Measurements from ENCODE around the gene ADCY5. TPM values are rescaled to one million over a fixed set of nuclear protein-coding genes. Genes with fewer than 3 reads are reported as not detected.

The ADCY5 gene
- total RNA-seq, 1 donor from 2014 or later, result not detected

DNA sequence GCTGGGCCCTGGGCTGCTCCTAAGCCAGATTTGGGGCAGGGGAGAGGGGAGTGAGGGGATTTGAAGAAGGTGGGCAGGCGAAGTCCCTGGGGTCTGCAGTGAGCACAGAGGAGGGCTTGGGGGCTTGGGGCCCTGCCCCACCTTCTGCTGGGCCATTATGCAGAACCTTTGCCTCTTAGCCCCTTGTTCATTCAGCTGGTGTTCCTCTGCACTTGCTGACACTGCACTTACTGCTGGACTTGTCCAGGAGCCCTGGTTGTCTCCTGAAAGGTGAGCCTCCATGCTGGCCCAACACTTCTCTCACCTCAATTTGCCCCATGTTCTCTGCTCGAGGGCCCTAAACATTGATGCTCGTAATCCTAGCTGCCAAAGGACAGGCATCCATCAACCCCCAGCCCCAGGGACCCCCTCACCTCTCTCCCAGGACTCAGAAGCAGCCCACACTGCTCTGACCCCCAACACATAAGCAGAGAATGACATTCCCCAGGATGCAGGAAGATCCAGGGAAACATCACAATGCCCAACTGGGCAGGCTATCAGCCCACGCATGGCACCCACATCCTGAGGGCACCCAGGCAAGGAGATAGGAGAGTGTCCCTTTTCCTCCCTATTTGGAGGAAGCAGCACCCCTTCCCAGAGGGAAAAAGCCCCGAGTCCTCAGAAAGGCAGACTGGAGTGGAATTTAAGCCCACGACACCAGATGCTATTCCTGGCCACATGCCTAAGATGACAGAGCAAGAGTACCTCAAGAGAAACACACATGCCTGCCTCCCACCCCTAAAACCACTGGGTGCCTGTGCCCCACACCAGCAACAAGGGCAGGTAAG, 76.8 kb downstream of the ADCY5 start:
- Mint-ChIP-seq H3K4me1 (ENCODE audit: low read depth) (no peaks in the 10 kb centered on the region), H3K36me3 (ENCODE audit: low read depth) (no peaks in the 10 kb centered on the region), H3K27ac (no peak overlapping the region), H3K4me3 (ENCODE audit: low read depth) (no peak overlapping the region), H3K9me3 (no peaks in the 10 kb centered on the region), H3K27me3 (ENCODE audit: low read depth) (no peaks in the 10 kb centered on the region)
- no peak for DNase-seq (ENCODE audit: low spot score)
- intact Hi-C loops (cut with micrococcal nuclease), result no loop called here

DNA sequence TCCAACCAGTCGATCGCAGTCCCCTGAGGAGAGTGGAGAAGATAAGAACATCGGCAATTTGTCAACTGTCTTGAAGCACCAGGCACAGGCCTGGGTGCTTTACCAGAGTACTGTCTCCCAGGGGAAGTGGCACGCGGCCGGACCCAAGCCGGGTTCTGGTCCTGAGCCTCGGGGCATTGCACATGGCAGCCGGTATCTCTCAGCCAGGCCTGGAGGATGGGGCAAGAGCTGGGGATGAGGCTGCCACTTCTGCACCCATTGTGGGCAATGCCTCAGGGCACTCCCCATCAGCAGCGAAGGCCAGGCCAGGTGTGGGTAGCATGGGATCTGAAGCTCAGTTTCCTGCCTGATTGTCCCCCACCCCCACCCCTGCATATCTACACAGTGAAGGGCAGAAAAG, 77.5 kb downstream of the ADCY5 start:
- no peaks in the 10 kb centered on the region for H3K36me3 Mint-ChIP-seq (ENCODE audit: low read depth)
- H3K27me3 Mint-ChIP-seq (ENCODE audit: low read depth), result no peaks in the 10 kb centered on the region
- no peak overlapping the region for H3K27ac Mint-ChIP-seq
- DNase-seq (ENCODE audit: low spot score), result no peak
- no peak overlapping the region for H3K4me3 Mint-ChIP-seq (ENCODE audit: low read depth)
- H3K4me1 Mint-ChIP-seq (ENCODE audit: low read depth), result no peaks in the 10 kb centered on the region
- no peaks in the 10 kb centered on the region for H3K9me3 Mint-ChIP-seq
- intact Hi-C loops (cut with micrococcal nuclease), result no loop called here

DNA sequence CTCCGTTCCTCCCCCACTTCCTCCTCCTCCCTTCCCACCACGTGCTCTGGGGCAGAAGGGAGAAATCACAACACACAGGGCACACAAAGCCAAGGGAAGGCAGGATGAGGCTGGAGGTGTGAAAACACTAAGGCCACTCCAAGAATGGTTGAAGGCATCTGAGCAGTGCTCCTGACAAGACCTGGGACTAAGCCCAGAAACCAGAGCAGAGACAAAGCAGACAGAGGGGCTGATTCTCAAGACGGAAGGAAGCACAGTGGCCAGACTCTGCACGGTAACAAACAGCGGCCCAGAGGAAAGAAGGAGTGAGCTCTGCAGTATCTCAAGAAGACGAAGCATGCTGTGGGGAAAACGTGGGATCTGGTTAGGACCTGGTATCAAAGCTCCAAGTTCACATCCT, 78.1 kb downstream of the ADCY5 start:
- H3K27ac Mint-ChIP-seq, result no peak overlapping the region
- H3K27me3 Mint-ChIP-seq (ENCODE audit: low read depth), result no peaks in the 10 kb centered on the region
- H3K4me1 Mint-ChIP-seq (ENCODE audit: low read depth), result no peaks in the 10 kb centered on the region
- H3K9me3 Mint-ChIP-seq, result no peaks in the 10 kb centered on the region
- no peak for DNase-seq (ENCODE audit: low spot score)
- intact Hi-C loops (cut with micrococcal nuclease), result no loop called here
- no peak overlapping the region for H3K4me3 Mint-ChIP-seq (ENCODE audit: low read depth)
- no peaks in the 10 kb centered on the region for H3K36me3 Mint-ChIP-seq (ENCODE audit: low read depth)

DNA sequence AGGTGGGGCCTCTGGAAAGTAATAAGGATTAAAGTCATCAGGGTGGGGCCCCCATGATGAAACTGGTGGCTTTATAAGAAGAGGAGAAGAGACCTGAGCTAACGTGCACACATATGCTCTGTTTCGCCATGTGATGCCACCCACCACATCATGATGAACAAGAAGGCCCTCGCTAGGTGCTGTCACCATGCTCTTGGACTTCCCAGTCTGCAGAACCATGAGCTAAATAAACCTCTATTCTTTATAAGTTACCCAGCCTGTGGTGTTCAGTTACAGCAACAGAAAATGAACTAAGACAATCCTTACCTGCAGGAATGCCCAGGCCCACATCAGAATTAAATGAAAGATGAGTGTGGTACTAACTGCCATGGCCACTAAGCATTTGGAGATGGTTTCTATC, 79.8 kb downstream of the ADCY5 start:
- no peak overlapping the region for H3K27ac Mint-ChIP-seq
- no peaks in the 10 kb centered on the region for H3K4me1 Mint-ChIP-seq (ENCODE audit: low read depth)
- no peaks in the 10 kb centered on the region for H3K9me3 Mint-ChIP-seq
- H3K36me3 Mint-ChIP-seq (ENCODE audit: low read depth), result no peaks in the 10 kb centered on the region
- no peak overlapping the region for H3K4me3 Mint-ChIP-seq (ENCODE audit: low read depth)
- DNase-seq (ENCODE audit: low spot score), result no peak
- peaks cover 3% of the 10 kb centered on the region for H3K27me3 Mint-ChIP-seq (ENCODE audit: low read depth)
- intact Hi-C loops (cut with micrococcal nuclease), result no loop called here

DNA sequence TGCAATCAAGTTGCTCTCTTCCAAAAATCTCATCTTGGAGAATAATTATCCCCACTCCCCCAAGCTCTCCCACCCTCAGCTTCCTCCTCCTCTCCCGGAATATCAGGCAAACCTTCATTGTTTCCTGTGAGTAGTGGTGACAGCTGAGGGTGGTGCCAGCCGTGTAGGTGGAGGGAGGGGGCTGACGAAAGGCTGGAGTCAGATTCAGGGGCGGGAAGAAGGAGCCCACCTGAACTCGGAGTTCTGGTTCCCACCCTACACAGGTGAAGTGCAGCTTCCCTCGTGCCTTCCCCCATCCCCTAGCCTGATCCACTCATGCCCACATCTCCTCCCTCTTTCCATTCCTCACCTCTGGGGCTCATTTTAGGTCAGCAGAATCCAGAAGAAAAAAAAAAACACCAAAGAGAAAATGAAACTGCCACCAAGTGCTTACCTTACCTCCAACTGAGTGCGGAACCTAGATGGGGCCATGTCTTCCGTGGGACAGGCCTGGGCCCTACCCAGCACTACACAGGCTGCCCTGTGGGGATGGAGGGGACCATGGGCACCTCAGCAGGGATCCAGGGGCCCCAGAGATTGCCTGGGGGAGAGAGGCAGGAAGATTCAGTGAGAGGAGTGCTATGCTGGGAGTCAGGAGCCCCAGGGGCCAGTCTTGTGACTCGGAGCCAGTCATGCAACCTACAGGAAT, 81.3 kb downstream of the ADCY5 start:
- Mint-ChIP-seq H3K36me3 (ENCODE audit: low read depth) (no peaks in the 10 kb centered on the region), H3K27me3 (ENCODE audit: low read depth) (peaks cover 3% of the 10 kb centered on the region)
- intact Hi-C loops (cut with micrococcal nuclease), result no loop called here

DNA sequence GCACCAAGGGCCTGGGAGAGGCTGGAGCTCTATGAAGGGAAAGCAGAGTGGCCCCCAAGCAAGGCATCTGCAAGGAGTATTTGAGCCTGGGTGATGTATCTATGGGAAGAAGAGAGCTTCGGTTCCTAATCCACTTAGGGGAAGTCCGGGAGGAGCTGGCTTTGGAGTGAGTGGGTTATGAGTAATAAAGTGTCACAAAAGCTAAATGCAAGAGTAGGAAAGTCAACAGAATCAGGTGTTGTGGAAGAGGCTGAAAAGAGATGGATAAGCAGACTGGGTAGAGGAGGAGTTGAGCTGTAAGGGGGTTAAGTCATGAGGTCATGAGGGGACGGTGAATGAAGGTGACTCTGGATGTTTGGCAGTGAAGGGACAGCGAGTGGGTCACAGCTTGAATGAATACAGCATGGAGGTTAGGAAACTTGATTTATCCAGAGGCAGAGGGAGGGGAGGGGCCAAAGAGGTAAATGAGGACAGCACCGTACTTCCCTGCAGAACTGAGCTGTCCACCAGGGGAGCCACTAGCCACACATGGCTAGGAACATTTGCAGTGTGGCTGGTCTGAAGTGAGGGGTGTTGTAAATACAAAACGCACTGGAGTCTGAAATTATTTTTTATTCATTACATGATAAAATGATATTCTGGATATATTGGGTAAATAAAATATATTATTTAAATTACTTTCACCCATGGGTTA, 83.3 kb downstream of the ADCY5 start:
- Mint-ChIP-seq H3K4me3 (ENCODE audit: low read depth) (no peak overlapping the region), H3K36me3 (ENCODE audit: low read depth) (no peaks in the 10 kb centered on the region), H3K9me3 (no peaks in the 10 kb centered on the region), H3K27ac (no peak overlapping the region), H3K27me3 (ENCODE audit: low read depth) (peaks cover 7% of the 10 kb centered on the region), H3K4me1 (ENCODE audit: low read depth) (no peaks in the 10 kb centered on the region)
- intact Hi-C loops (cut with micrococcal nuclease), result no loop called here
- no peak for DNase-seq (ENCODE audit: low spot score)

More for the DNA sequence above, 81.3 kb downstream of the ADCY5 start:
- Mint-ChIP-seq H3K4me1 (ENCODE audit: low read depth) (no peaks in the 10 kb centered on the region), H3K4me3 (ENCODE audit: low read depth) (no peak overlapping the region), H3K27ac (no peak overlapping the region), H3K9me3 (no peaks in the 10 kb centered on the region)
- DNase-seq (ENCODE audit: low spot score), result no peak

DNA sequence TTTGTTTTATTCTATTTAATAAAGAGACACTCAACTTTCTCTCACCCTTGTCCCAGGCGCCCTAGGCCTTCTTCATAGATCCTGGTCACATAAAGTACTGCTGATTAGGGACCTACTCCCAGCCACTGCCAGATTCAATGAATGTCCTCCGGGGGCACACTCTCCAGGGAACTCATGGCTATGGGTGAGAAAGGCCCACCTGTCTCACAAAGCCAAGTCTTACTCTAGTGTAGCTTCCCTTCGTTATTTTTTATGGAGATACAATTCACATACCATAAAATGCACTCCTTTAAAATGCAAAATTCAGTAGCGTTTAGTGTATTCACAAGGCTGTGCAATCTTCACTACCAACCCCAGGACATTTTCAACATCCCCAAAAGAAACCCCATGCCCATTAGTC, 87.8 kb downstream of the ADCY5 start:
- Mint-ChIP-seq H3K27ac (no peak overlapping the region), H3K4me3 (ENCODE audit: low read depth) (no peak overlapping the region), H3K36me3 (ENCODE audit: low read depth) (no peaks in the 10 kb centered on the region), H3K4me1 (ENCODE audit: low read depth) (no peaks in the 10 kb centered on the region), H3K9me3 (no peaks in the 10 kb centered on the region), H3K27me3 (ENCODE audit: low read depth) (peaks cover 13% of the 10 kb centered on the region)
- no peak for DNase-seq (ENCODE audit: low spot score)
- intact Hi-C loops (cut with micrococcal nuclease), result no loop called here

DNA sequence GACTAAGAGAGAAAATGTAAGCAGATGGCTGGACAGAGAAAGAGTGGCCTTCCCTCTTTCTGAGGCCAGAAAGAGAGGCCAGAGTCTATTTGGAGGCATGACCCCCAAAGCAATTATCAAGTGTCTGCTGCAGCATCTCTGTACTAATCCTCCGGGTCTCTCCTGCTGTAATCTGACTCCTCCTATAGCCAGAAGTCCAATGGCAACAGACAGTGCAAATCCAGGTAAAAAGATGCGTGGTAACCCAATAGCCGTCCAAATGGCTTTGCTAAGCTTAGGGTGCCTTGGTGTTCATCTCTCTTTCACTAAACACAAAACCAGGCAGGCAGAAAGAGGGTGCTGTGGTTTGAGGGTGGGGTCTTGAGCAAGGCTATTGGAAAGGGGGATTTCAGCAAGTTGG, 91.6 kb downstream of the ADCY5 start:
- H3K27ac Mint-ChIP-seq, result no peak overlapping the region
- no peaks in the 10 kb centered on the region for H3K36me3 Mint-ChIP-seq (ENCODE audit: low read depth)
- H3K9me3 Mint-ChIP-seq, result no peaks in the 10 kb centered on the region
- DNase-seq (ENCODE audit: low spot score), result no peak
- H3K4me3 Mint-ChIP-seq (ENCODE audit: low read depth), result no peak overlapping the region
- intact Hi-C loops (cut with micrococcal nuclease), result no loop called here
- no peaks in the 10 kb centered on the region for H3K4me1 Mint-ChIP-seq (ENCODE audit: low read depth)
- H3K27me3 Mint-ChIP-seq (ENCODE audit: low read depth), result peaks cover 16% of the 10 kb centered on the region

DNA sequence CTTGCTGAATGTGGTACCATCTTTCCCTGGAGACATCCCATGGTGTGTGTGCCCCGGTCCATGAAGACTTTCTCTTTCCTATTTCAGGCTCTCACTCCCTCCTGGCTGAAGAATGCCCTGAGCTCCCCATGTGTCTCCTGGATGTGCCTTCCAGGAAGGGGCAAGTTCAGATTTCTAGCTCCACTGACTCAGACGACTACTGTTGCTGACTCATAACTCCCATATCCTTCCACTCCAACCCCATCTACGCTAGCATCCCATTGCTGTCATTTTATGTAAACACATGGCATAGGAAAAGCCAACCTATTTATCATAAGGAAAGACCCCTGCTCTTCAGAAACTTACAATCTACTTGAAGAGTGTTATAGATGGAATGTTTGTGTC, 95.0 kb downstream of the ADCY5 start:
- Mint-ChIP-seq H3K4me1 (ENCODE audit: low read depth) (no peaks in the 10 kb centered on the region), H3K36me3 (ENCODE audit: low read depth) (no peaks in the 10 kb centered on the region), H3K4me3 (ENCODE audit: low read depth) (no peak overlapping the region), H3K27me3 (ENCODE audit: low read depth) (peaks cover 6% of the 10 kb centered on the region), H3K27ac (no peak overlapping the region), H3K9me3 (no peaks in the 10 kb centered on the region)
- intact Hi-C loops (cut with micrococcal nuclease), result no loop called here
- DNase-seq (ENCODE audit: low spot score), result no peak

DNA sequence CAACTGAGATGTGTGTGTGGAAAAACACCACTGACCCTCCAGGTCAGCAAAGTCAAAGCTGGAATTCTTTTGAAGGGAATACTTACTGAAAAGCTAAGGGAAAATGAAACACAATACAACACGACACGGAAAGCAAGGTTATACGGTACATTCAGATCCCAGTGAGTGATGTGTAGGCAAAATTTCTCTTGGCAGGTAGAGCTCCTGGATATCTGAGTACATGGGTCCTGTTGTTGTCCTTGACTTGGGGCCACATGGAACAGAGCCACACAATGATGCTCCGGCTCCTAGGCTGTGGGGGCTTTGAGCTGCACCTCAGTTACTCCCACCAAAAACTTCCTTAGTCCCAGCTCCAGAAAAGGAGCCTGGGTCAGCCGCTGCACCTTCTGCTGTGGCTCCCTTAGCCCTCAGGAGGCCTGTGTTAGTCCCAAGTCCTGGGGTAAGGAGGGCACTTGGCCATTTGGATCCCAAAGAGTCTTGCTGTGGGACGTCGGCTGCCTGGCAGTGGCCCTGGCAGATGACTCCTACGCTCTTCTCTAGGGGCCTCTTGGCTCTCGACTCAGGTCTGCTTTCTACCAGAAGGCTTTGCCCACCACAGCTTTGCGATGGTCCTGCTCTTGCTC, 95.6 kb downstream of the ADCY5 start:
- Mint-ChIP-seq H3K27ac (no peak overlapping the region), H3K27me3 (ENCODE audit: low read depth) (peaks cover 6% of the 10 kb centered on the region), H3K9me3 (no peaks in the 10 kb centered on the region), H3K4me3 (ENCODE audit: low read depth) (no peak overlapping the region), H3K36me3 (ENCODE audit: low read depth) (no peaks in the 10 kb centered on the region), H3K4me1 (ENCODE audit: low read depth) (no peaks in the 10 kb centered on the region)
- DNase-seq (ENCODE audit: low spot score), result no peak
- intact Hi-C loops (cut with micrococcal nuclease), result no loop called here

DNA sequence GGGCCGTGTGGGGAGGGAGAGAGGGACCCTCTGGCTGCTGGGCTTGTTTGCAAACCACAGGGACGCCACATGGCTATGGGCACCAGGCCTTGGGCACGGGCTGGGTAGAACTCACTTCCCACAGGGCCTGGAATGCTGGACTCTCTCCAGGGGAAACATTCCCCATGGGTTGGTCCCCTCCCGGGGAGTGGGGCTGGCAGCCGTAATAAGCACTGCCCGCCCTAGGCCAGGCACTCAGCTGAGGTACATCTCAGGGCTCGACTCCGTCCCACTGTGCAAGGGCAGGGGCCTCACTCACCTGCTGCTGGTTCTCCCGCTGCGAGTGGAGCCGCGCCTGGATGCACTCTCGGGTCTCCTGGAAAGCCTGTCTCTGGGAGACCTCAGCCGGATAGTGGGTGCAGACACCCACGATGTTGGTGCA, 96.7 kb downstream of the ADCY5 start:
- no peaks in the 10 kb centered on the region for H3K36me3 Mint-ChIP-seq (ENCODE audit: low read depth)
- H3K27me3 Mint-ChIP-seq (ENCODE audit: low read depth), result peaks cover 6% of the 10 kb centered on the region
- intact Hi-C loops (cut with micrococcal nuclease), result no loop called here
- no peak for DNase-seq (ENCODE audit: low spot score)
- no peak overlapping the region for H3K4me3 Mint-ChIP-seq (ENCODE audit: low read depth)
- H3K9me3 Mint-ChIP-seq, result no peaks in the 10 kb centered on the region
- H3K27ac Mint-ChIP-seq, result no peak overlapping the region
- no peaks in the 10 kb centered on the region for H3K4me1 Mint-ChIP-seq (ENCODE audit: low read depth)

DNA sequence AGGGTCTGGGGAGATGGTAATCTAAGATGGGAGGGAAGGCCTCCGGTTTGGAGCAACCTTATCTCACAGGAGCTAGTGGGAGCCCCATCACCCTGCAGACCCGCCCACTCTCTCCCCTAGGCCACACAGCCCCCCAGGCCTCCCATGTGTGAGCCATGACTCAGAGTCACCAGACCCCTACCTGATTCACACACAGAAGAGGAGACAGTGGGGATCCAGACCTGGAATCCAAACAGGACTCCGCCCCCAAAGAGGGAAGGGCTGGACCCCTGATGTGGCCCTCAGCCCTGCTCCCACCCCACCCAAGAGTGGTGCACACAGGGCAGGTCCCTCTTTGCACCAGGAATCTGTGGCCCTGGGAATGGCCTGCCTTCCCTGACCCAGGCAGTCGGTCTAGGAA, 97.4 kb downstream of the ADCY5 start:
- H3K4me3 Mint-ChIP-seq (ENCODE audit: low read depth), result no peak overlapping the region
- H3K36me3 Mint-ChIP-seq (ENCODE audit: low read depth), result no peaks in the 10 kb centered on the region
- peaks cover 6% of the 10 kb centered on the region for H3K27me3 Mint-ChIP-seq (ENCODE audit: low read depth)
- DNase-seq (ENCODE audit: low spot score), result no peak
- H3K9me3 Mint-ChIP-seq, result no peaks in the 10 kb centered on the region
- no peaks in the 10 kb centered on the region for H3K4me1 Mint-ChIP-seq (ENCODE audit: low read depth)
- H3K27ac Mint-ChIP-seq, result no peak overlapping the region
- intact Hi-C loops (cut with micrococcal nuclease), result no loop called here

DNA sequence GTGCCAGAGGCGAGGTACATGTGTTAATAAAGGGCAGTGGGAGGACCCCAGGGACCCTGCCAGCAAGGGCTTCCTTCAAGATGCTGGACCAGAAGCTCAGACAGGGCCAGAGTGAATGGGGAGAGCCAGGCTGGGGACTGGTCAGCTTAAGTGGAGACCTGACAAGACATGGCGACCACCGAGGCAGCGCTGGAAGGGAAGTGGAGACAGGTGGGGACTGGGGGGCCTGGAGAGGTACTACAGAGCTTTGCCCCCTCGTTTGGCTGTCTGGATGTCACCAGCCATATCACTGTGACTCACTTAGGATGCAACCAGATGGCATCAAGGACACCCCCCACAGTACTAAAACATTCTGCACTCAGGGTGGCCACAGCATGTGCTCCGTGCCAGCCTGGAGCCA, 97.9 kb downstream of the ADCY5 start:
- no peaks in the 10 kb centered on the region for H3K9me3 Mint-ChIP-seq
- H3K4me3 Mint-ChIP-seq (ENCODE audit: low read depth), result no peak overlapping the region
- DNase-seq (ENCODE audit: low spot score), result no peak
- intact Hi-C loops (cut with micrococcal nuclease), result no loop called here
- peaks cover 6% of the 10 kb centered on the region for H3K27me3 Mint-ChIP-seq (ENCODE audit: low read depth)
- H3K36me3 Mint-ChIP-seq (ENCODE audit: low read depth), result no peaks in the 10 kb centered on the region
- no peak overlapping the region for H3K27ac Mint-ChIP-seq
- H3K4me1 Mint-ChIP-seq (ENCODE audit: low read depth), result no peaks in the 10 kb centered on the region
